IMR-90 (cell line): ENCODE measurements around the gene NXPE3. TPM values are rescaled to one million over a fixed set of nuclear protein-coding genes. Genes with fewer than 3 reads are reported as not detected.

ENCODE experiments used
- ATAC-seq: fragments of 200-7000 bp; cut with Tn5 transposase; 2 replicates; pipeline ENCODE4 v1.9.1; 2020; ENCODE audit warnings: low read depth, mild to moderate bottlenecking, moderate library complexity
- BruUV-seq: library from RNA; stranded (reverse); fragments of 400-500 nt; replicated peaks from 2 replicates; lab custom pipeline; 2021; lab: Mats Ljungman, UMichigan
- CTCF ChIA-PET: fragments of 300-600 bp; formaldehyde crosslinking; extraction: SDS; loops from one replicate; lab custom pipeline; 2021; ENCODE audit warnings: antibody characterized with exemption; lab: Yijun Ruan, JAX
- POLR2A ChIA-PET: fragments of 300-600 bp; sonication (Branson Sonifier 250); formaldehyde crosslinking; loops from one replicate; lab custom pipeline; 2022; ENCODE audit warnings: antibody characterized with exemption; ENCODE audit not compliant: unreplicated experiment; lab: Charles Lee
- DNase-seq: peaks from one replicate; pipeline ENCODE4 v3.0.0; 2013
- H2AFZ ChIP-seq: replicated peaks from 2 replicates; pipeline ENCODE3; 2013; ENCODE audit warnings: low read length, mild to moderate bottlenecking; ENCODE audit not compliant: poor library complexity
- H2AK5ac ChIP-seq: 2 replicates; pipeline ENCODE4 v1.6.1; 2013; ENCODE audit warnings: low read depth, low read length, inconsistent platforms
- H2AK9ac ChIP-seq: replicated peaks from 2 replicates; pipeline ENCODE3; 2013; ENCODE audit warnings: mild to moderate bottlenecking, low read depth, low read length, moderate library complexity; ENCODE audit not compliant: poor library complexity
- H2BK120ac ChIP-seq: 2 replicates; pipeline ENCODE4 v1.6.1; 2013; ENCODE audit warnings: low read depth, low read length, inconsistent platforms
- H2BK15ac ChIP-seq: 3 replicates; pipeline ENCODE4 v1.6.1; 2013; ENCODE audit warnings: low read depth, low read length, inconsistent platforms
- H2BK20ac ChIP-seq: 2 replicates; pipeline ENCODE4 v1.6.1; 2013; ENCODE audit warnings: low read depth, mild to moderate bottlenecking, inconsistent platforms, low read length, moderate library complexity
- H2BK5ac ChIP-seq: 2 replicates; pipeline ENCODE4 v1.6.1; 2013; ENCODE audit warnings: mild to moderate bottlenecking, low read depth, low read length, inconsistent platforms; ENCODE audit not compliant: poor library complexity, severe bottlenecking
- H3K14ac ChIP-seq: replicated peaks from 2 replicates; pipeline ENCODE4 v1.6.1; 2013; ENCODE audit warnings: low read depth, low read length, inconsistent platforms
- H3K18ac ChIP-seq: 2 replicates; pipeline ENCODE4 v1.6.1; 2013; ENCODE audit warnings: low read depth, low read length, control low read depth
- H3K23ac ChIP-seq: 2 replicates; pipeline ENCODE4 v1.6.1; 2013; ENCODE audit warnings: low read depth, low read length, inconsistent platforms
- H3K27ac ChIP-seq: 2 replicates; pipeline ENCODE4 v1.5.1; 2013; ENCODE audit warnings: mild to moderate bottlenecking, control low read depth, low read length; ENCODE audit not compliant: insufficient read depth
- H3K27me3 ChIP-seq: 2 replicates; pipeline ENCODE4 v1.6.1; 2013; ENCODE audit warnings: low read length; ENCODE audit not compliant: control insufficient read depth, insufficient read depth
- H3K36me3 ChIP-seq: 2 replicates; pipeline ENCODE4 v1.6.1; 2013; ENCODE audit warnings: low read length, mixed read lengths; ENCODE audit not compliant: control insufficient read depth, insufficient read depth
- H3K4ac ChIP-seq: 2 replicates; pipeline ENCODE4 v1.6.1; 2013; ENCODE audit warnings: low read depth, low read length, inconsistent platforms
- H3K4me1 ChIP-seq: 2 replicates; pipeline ENCODE4 v1.6.1; 2013; ENCODE audit warnings: low read length, mixed read lengths; ENCODE audit not compliant: control insufficient read depth, insufficient read depth
- H3K4me2 ChIP-seq: 2 replicates; pipeline ENCODE4 v1.6.1; 2013; ENCODE audit warnings: low read depth, mild to moderate bottlenecking, control low read depth, low read length, moderate library complexity
- H3K4me3 ChIP-seq: 2 replicates; pipeline ENCODE4 v1.5.1; 2013; ENCODE audit warnings: low read depth, mild to moderate bottlenecking, control low read depth, low read length, moderate library complexity; ENCODE audit not compliant: insufficient read depth
- H3K56ac ChIP-seq: 2 replicates; pipeline ENCODE4 v1.6.1; 2013; ENCODE audit warnings: low read length, inconsistent platforms; ENCODE audit not compliant: insufficient read depth; ENCODE audit errors: extremely low read depth
- H3K79me1 ChIP-seq, 2 experiments: 2 replicates each; pipeline ENCODE4 v1.6.1; 2013; ENCODE audit warnings: low read length in 2 of 2, inconsistent platforms in 1 of 2, low read depth in 1 of 2
- H3K9ac ChIP-seq: 2 replicates; pipeline ENCODE4 v1.6.1; 2013; ENCODE audit warnings: low read depth, low read length, control low read depth
- H3K9me1 ChIP-seq: 2 replicates; pipeline ENCODE4 v1.6.1; 2013; ENCODE audit warnings: low read length, inconsistent platforms; ENCODE audit not compliant: insufficient read depth
- H3K9me3 ChIP-seq: 2 replicates; pipeline ENCODE4 v1.6.1; 2013; ENCODE audit warnings: low read length; ENCODE audit not compliant: control insufficient read depth, insufficient read depth
- H4K20me1 ChIP-seq: 2 replicates; pipeline ENCODE4 v1.6.1; 2013; ENCODE audit warnings: low read length, inconsistent platforms; ENCODE audit not compliant: insufficient read depth
- H4K5ac ChIP-seq: 2 replicates; pipeline ENCODE4 v1.6.1; 2013; ENCODE audit warnings: mild to moderate bottlenecking, low read depth, low read length, control low read depth
- H4K8ac ChIP-seq, 2 experiments: 2 replicates each; pipeline ENCODE4 v1.6.1; 2013; ENCODE audit warnings: low read depth in 2 of 2, low read length in 2 of 2, control low read depth in 1 of 2, inconsistent platforms in 1 of 2
- H4K91ac ChIP-seq: 2 replicates; pipeline ENCODE4 v1.6.1; 2013; ENCODE audit warnings: low read depth, low read length, inconsistent platforms; ENCODE audit not compliant: insufficient read depth
- BHLHE40 ChIP-seq: fragments of 150-350 bp; IDR thresholded peaks from 2 replicates; pipeline ENCODE4 v1.6.1; 2016; ENCODE audit warnings: mild to moderate bottlenecking, low read depth, low read length
- CHD1 ChIP-seq: IDR thresholded peaks from 2 replicates; pipeline ENCODE4 v1.6.1; 2012; ENCODE audit warnings: low read depth, low read length, improper control_type of control experiment
- FOS ChIP-seq: fragments of 150-350 bp; IDR thresholded peaks from 2 replicates; pipeline ENCODE4 v1.6.1; 2016; ENCODE audit warnings: low read depth, low read length
- MAFK ChIP-seq: IDR thresholded peaks from 2 replicates; pipeline ENCODE4 v1.6.1; 2012; ENCODE audit warnings: low read depth, low read length, improper control_type of control experiment
- MAZ ChIP-seq: IDR thresholded peaks from 2 replicates; pipeline ENCODE4 v1.6.1; 2012; ENCODE audit warnings: low read depth, mild to moderate bottlenecking, low read length, improper control_type of control experiment, moderate library complexity, borderline replicate concordance
- NFE2L2 ChIP-seq: fragments of 150-350 bp; IDR thresholded peaks from 2 replicates; pipeline ENCODE4 v1.6.1; 2016; ENCODE audit warnings: low read depth, mild to moderate bottlenecking, low read length
- POLR2A ChIP-seq: IDR thresholded peaks from 2 replicates; pipeline ENCODE4 v1.6.1; 2012; ENCODE audit warnings: mild to moderate bottlenecking, low read depth, low read length
- RCOR1 ChIP-seq: IDR thresholded peaks from 2 replicates; pipeline ENCODE4 v1.6.1; 2012; ENCODE audit warnings: mild to moderate bottlenecking, low read length, improper control_type of control experiment; ENCODE audit not compliant: insufficient replicate concordance
- RFX5 ChIP-seq: IDR thresholded peaks from 2 replicates; pipeline ENCODE4 v1.8.0; 2012; ENCODE audit warnings: low read depth, mild to moderate bottlenecking, low read length, moderate library complexity
- SMC3 ChIP-seq: fragments of 150-350 bp; IDR thresholded peaks from 2 replicates; pipeline ENCODE4 v1.6.1; 2016; ENCODE audit warnings: low read depth, mild to moderate bottlenecking, antibody characterized with exemption, low read length, moderate library complexity
- WGBS, 2 experiments: methylation state at CpG; one replicate each; pipeline versions ENCODE4 v1.1.5 to v1.1.7; 2013; ENCODE audit warnings: missing lambda C conversion rate in 2 of 2; ENCODE audit not compliant: insufficient read length in 1 of 2; ENCODE audit errors: extremely low coverage in 2 of 2; 5-methylcytosine and 5-hydroxymethylcytosine counted together
- dilution Hi-C: fragments of 300-500 bp; cut with HindIII; formaldehyde crosslinking; loops from one replicate; pipeline ENCODE4 v1.14.3; 2018; ENCODE audit warnings: low sequenced_read_pairs; ENCODE audit not compliant: unreplicated experiment
- in situ Hi-C: fragments of 300-500 bp; cut with MboI; formaldehyde crosslinking; loops from 3 replicates; pipeline ENCODE4 v1.14.3; 2019; ENCODE audit warnings: low sequenced_read_pairs, inconsistent platforms, mixed read lengths
- intact Hi-C: fragments of 100-400 bp; cut with micrococcal nuclease; formaldehyde crosslinking; loops from 2 replicates; pipeline ENCODE4 v1.10.0; 2022
- polyA plus RNA-seq, 3 experiments: library from polyadenylated mRNA; depleted of rRNA; stranded (reverse); fragments of >200 nt; gene quantifications; 2 replicates each; pipeline ENCODE4 v1.2.3, GENCODE V29; 2012; ENCODE audit warnings: low replicate concordance in 1 of 3
- total RNA-seq: library from RNA; depleted of rRNA; stranded (reverse); fragments of >200 nt; gene quantifications from 2 replicates; pipeline ENCODE4 v1.2.3, GENCODE V29; 2012
- TF ChIP-seq, protein P1 (sequence below): fragments of 150-350 bp; IDR thresholded peaks from 2 replicates; pipeline ENCODE4 v1.6.1; 2017; ENCODE audit warnings: mild to moderate bottlenecking, antibody characterized with exemption, low read length, low read depth
- TF ChIP-seq, protein P2 (sequence below): fragments of 150-350 bp; IDR thresholded peaks from 2 replicates; pipeline ENCODE4 v1.6.1; 2016; ENCODE audit warnings: low read depth, mild to moderate bottlenecking, low read length, moderate library complexity, borderline replicate concordance

NXPE3 gene
- total and polyA plus RNA-seq, 2 of the 4 experiments (the other 2 are of a cell fraction): 20.0 to 23.8 TPM

DNA sequence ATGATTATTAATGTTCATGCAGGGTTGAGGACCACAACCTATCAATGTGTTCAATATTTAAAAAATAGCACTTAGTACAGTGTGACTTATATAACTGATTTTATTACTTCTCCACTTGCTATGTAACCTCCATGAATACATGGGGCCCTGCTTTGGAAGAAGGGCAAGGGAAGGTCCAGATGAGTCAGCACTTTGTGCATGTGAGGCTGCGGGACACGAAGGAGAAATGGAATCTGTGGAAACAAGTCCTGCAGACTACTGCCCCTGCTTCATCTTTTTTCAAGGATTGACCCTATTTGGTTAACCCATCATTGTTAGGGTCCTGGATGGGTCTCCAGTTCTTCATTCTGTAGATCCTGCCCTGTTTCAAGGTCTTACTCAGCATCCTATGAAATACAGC, 1.6 kb downstream of the NXPE3 start:
- Histone ChIP-seq H4K20me1 (no peaks in the 10 kb centered on the region), H2AK5ac (no peak overlapping the region), H3K27ac (peak overlapping the region; percentile 50; the same call in 1 of the 2 replicates), H3K4ac (peak overlapping the region; percentile 56; the same call in 1 of the 2 replicates), H2AFZ (peak overlapping the region; percentile 2), H2AK9ac (no peak overlapping the region), H4K8ac (peak overlapping the region in 1 of 2 experiments; percentile 66; a peak in 2 of 4 replicates), H3K18ac (0 out of 2 replicates have a peak overlapping the region, but pooled peaks have one; percentile 7), H3K9me1 (peaks cover 3% of the 10 kb centered on the region; the same call in 1 of the 2 replicates), H3K14ac (no peak overlapping the region), H3K9me3 (no peaks in the 10 kb centered on the region), H2BK5ac (peak overlapping the region; percentile 73), H3K79me1 (peaks cover 23 to 44% of the 10 kb centered on the region in 2 experiments; a peak in 3 of 4 replicates), H4K91ac (no peak overlapping the region), H2BK15ac (no peak overlapping the region), H3K56ac (no peak overlapping the region), H4K5ac (no peak overlapping the region), H3K4me1 (peaks cover 5% of the 10 kb centered on the region; the same call in 1 of the 2 replicates), H3K36me3 (peaks cover 20% of the 10 kb centered on the region), H3K4me2 (peak overlapping the region; percentile 98), H2BK120ac (0 out of 2 replicates have a peak overlapping the region, but pooled peaks have one; percentile 45), H3K23ac (no peak overlapping the region), H3K9ac (peak overlapping the region; percentile 80; the same call in 1 of the 2 replicates), H3K27me3 (no peaks in the 10 kb centered on the region), H3K4me3 (0 out of 2 replicates have a peak overlapping the region, but pooled peaks have one; percentile 1), H2BK20ac (peak overlapping the region; percentile 50; the same call in 1 of the 2 replicates)
- ATAC-seq: peak; percentile 56
- intact Hi-C loops (loop anchor here (2.0 kb wide), 2 partner anchors 46 to 56 kb away; partner anchors contain the start of gene CEP97), dilution Hi-C loops (no loop called here), in situ Hi-C loops (no loop called here)
- CTCF ChIA-PET: interaction anchor here (0.6 to 0.9 kb wide), 2 partner anchors 13 to 85 kb away, joined by 3 read pairs; no protein-coding TSS in a partner anchor
- no TSS peak for BruUV-seq
- POLR2A ChIA-PET: no interaction called here
- WGBS, 2 experiments: no CpG with 5 or more reads among the region's 2 CpGs
- peak; percentile 91 for DNase-seq
- TF ChIP-seq NFE2L2 (peak; percentile 96), MAFK (peak; percentile 99), FOS (peak; percentile 27; the same call in 1 of the 2 replicates), CHD1 (no peak), RCOR1 (no peak), BHLHE40 (peak; percentile 79; the same call in 1 of the 2 replicates), RFX5 (peak; percentile 20; the same call in 1 of the 2 replicates), SMC3 (no peak), POLR2A (no peak), MAZ (no peak)
- TF ChIP-seq, protein P1, sequence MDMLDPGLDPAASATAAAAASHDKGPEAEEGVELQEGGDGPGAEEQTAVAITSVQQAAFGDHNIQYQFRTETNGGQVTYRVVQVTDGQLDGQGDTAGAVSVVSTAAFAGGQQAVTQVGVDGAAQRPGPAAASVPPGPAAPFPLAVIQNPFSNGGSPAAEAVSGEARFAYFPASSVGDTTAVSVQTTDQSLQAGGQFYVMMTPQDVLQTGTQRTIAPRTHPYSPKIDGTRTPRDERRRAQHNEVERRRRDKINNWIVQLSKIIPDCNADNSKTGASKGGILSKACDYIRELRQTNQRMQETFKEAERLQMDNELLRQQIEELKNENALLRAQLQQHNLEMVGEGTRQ: peak; percentile 33; the same call in 1 of the 2 replicates
- TF ChIP-seq, protein P2, sequence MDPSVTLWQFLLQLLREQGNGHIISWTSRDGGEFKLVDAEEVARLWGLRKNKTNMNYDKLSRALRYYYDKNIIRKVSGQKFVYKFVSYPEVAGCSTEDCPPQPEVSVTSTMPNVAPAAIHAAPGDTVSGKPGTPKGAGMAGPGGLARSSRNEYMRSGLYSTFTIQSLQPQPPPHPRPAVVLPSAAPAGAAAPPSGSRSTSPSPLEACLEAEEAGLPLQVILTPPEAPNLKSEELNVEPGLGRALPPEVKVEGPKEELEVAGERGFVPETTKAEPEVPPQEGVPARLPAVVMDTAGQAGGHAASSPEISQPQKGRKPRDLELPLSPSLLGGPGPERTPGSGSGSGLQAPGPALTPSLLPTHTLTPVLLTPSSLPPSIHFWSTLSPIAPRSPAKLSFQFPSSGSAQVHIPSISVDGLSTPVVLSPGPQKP: no peak
